K562 (cell line): ENCODE measurements around the gene CENPH. TPM values are rescaled to one million over a fixed set of nuclear protein-coding genes. Genes with fewer than 3 reads are reported as not detected.
"Not testable (repeated sequence)": the region's sequence is repeated elsewhere in the genome, so short reads cannot be mapped to it uniquely, and the experiment has no call there.

ENCODE experiments used
- ATAC-seq: fragments of 200-7000 bp; cut with Tn5 transposase; 3 replicates; pipeline ENCODE4 v1.9.1; 2020; ENCODE audit warnings: moderate library complexity
- BruUV-seq: library from RNA; stranded (reverse); fragments of 400-500 nt; replicated peaks from 2 replicates; lab custom pipeline; 2021; lab: Mats Ljungman, UMichigan
- CTCF ChIA-PET: fragments of 300-600 bp; formaldehyde crosslinking; extraction: SDS; loops from one replicate; lab custom pipeline; 2021; ENCODE audit warnings: low intra/inter-chr PET ratio; lab: Yijun Ruan, JAX
- POLR2A ChIA-PET: fragments of 300-600, 350-650 bp; sonication (Branson Sonifier 250); formaldehyde crosslinking; extraction: SDS; loops from one replicate; lab custom pipeline; 2021; ENCODE audit warnings: antibody characterized with exemption, inconsistent platforms; lab: Yijun Ruan, JAX
- DNase-seq, 4 experiments: peaks; one replicate each; pipeline versions ENCODE4 v3.0.0 to v3.0.0-alpha.2; 2011 to 2018; ENCODE audit warnings: low spot score in 3 of 4, mixed read lengths in 3 of 4; ENCODE audit errors: extremely low read depth in 1 of 4
- FAIRE-seq: peaks from 2 replicates; lab custom pipeline; 2011; peaks lifted over from hg19 to GRCh38; lab: Jason Lieb, UNC
- H2AFZ ChIP-seq: 2 replicates; pipeline ENCODE4 v1.6.0; 2011; ENCODE audit warnings: low read depth, low read length, control low read depth, inconsistent platforms
- H3K27ac ChIP-seq: fragments of 200-600 bp; 3 replicates; pipeline ENCODE4 v1.8.0; 2011; ENCODE audit warnings: low read depth, mild to moderate bottlenecking, control low read depth, inconsistent platforms, low read length, moderate library complexity, mixed read lengths; ENCODE audit errors: extremely low read depth
- H3K27me3 ChIP-seq, 2 experiments: fragments of 300-600 bp in 1 of 2; 2 replicates in 1 of 2; 3 replicates in 1 of 2; pipeline versions ENCODE4 v1.6.0 to v1.8.0; 2011; ENCODE audit warnings: inconsistent platforms in 2 of 2, low read length in 2 of 2, mild to moderate bottlenecking in 1 of 2, mixed read lengths in 1 of 2, moderate library complexity in 1 of 2; ENCODE audit not compliant: control insufficient read depth in 2 of 2, insufficient read depth in 2 of 2
- H3K36me3 ChIP-seq: fragments of 300-600 bp; 3 replicates; pipeline ENCODE4 v1.8.0; 2011; ENCODE audit warnings: mild to moderate bottlenecking, low read length, inconsistent platforms; ENCODE audit not compliant: control insufficient read depth, insufficient read depth
- H3K4me1 ChIP-seq, 2 experiments: fragments of 200-600 bp in 1 of 2; replicated peaks in 1 of 2; 2 replicates in 1 of 2; 3 replicates in 1 of 2; pipeline versions ENCODE4 v1.5.1 to v1.8.0; 2011; ENCODE audit warnings: inconsistent platforms in 2 of 2, low read length in 2 of 2, mild to moderate bottlenecking in 1 of 2, mixed read lengths in 1 of 2, moderate library complexity in 1 of 2; ENCODE audit not compliant: control insufficient read depth in 2 of 2, insufficient read depth in 2 of 2
- H3K4me2 ChIP-seq: 2 replicates; pipeline ENCODE4 v1.6.1; 2011; ENCODE audit warnings: low read length, control low read depth, inconsistent platforms, mixed read lengths; ENCODE audit not compliant: insufficient read depth
- H3K4me3 ChIP-seq: fragments of 200-600 bp; sonication (generic), shearing (Covaris generic); 2 replicates; pipeline ENCODE4 v1.5.1; 2016; ENCODE audit warnings: control low read depth, inconsistent platforms
- H3K79me2 ChIP-seq: fragments of 200-600 bp; 3 replicates; pipeline ENCODE4 v1.8.0; 2011; ENCODE audit warnings: low read length, inconsistent platforms; ENCODE audit not compliant: control insufficient read depth, insufficient read depth
- H3K9ac ChIP-seq, 2 experiments: 2 replicates each; pipeline versions ENCODE4 v1.6.0 to v1.6.1; 2011; ENCODE audit warnings: low read depth in 2 of 2, low read length in 2 of 2, control low read depth in 1 of 2, inconsistent platforms in 1 of 2, mild to moderate bottlenecking in 1 of 2, mixed read lengths in 1 of 2; ENCODE audit not compliant: insufficient read depth in 1 of 2
- H3K9me1 ChIP-seq: one replicate; pipeline ENCODE4 v1.6.0; 2011; ENCODE audit warnings: inconsistent platforms, mild to moderate bottlenecking, low read length, moderate library complexity; ENCODE audit not compliant: control insufficient read depth, insufficient read depth
- H3K9me3 ChIP-seq: replicated peaks from 2 replicates; pipeline ENCODE4 v1.5.1; 2011; ENCODE audit warnings: low read depth, low read length, inconsistent platforms; ENCODE audit not compliant: control insufficient read depth, insufficient read depth
- H4K20me1 ChIP-seq: replicated peaks from 2 replicates; pipeline ENCODE4 v1.6.1; 2011; ENCODE audit warnings: low read length, inconsistent platforms, mixed read lengths; ENCODE audit not compliant: control insufficient read depth, insufficient read depth
- SMAD4 ChIP-seq: fragments of 250-450 bp; sonication (Bioruptor Pico); conservative IDR thresholded peaks from 2 replicates; pipeline ENCODE4 v1.8.0; 2021; ENCODE audit warnings: inconsistent platforms, mild to moderate bottlenecking, moderate library complexity
- WGBS: fragments of 100-300 bp; shearing (Covaris generic); methylation state at CpG from one replicate; pipeline ENCODE4 v1.1.6; 2016; ENCODE audit warnings: low coverage, mixed read lengths; ENCODE audit not compliant: insufficient coverage; ENCODE audit errors: missing lambda C conversion rate; 5-methylcytosine and 5-hydroxymethylcytosine counted together
- in situ Hi-C: fragments of 300-500 bp; cut with MboI; formaldehyde crosslinking; loops from 4 replicates; pipeline ENCODE4 v1.15.0; 2018; ENCODE audit warnings: inconsistent platforms, mixed read lengths
- intact Hi-C: fragments of 100-400 bp; cut with micrococcal nuclease; formaldehyde crosslinking; loops from 2 replicates; pipeline ENCODE4 v1.14.2; 2022
- polyA plus RNA-seq, 8 experiments: library from polyadenylated mRNA; depleted of rRNA in 4 of 8; stranded (reverse) in 5 of 8; unstranded in 3 of 8; fragments of >200 nt; fragmentation: Nextera tagmentation in 2 of 8; fragmentation: Illumina TruSeq in 1 of 8; extraction: Ambion mirVana in 2 of 8; extraction: Trizol in 1 of 8; gene quantifications; 2 replicates each; pipeline versions ENCODE4 v1.2.1 to v1.2.3, GENCODE V29; 2011 to 2014; ENCODE audit warnings: inconsistent platforms in 1 of 8, missing spikeins in 1 of 8
- total RNA-seq, 7 experiments: library from RNA; depleted of rRNA in 6 of 7; stranded (reverse); fragments of >200 nt in 6 of 7; fragmentation: Illumina TruSeq in 2 of 7; extraction: Trizol in 2 of 7; gene quantifications; 2 replicates each; pipeline versions ENCODE4 v1.2.1 to v1.2.3, GENCODE V29; 2011 to 2021; ENCODE audit warnings: low replicate concordance in 1 of 7
- TF ChIP-seq, protein P1 (sequence below): sonication (generic); formaldehyde crosslinking; IDR thresholded peaks from 2 replicates; pipeline ENCODE4 v1.8.1; 2023; ENCODE audit warnings: mild to moderate bottlenecking, missing genetic modification reagents
- TF ChIP-seq, protein P2 (sequence below): sonication (generic); formaldehyde crosslinking; IDR thresholded peaks from 2 replicates; pipeline ENCODE4 v1.9.0; 2022; ENCODE audit warnings: mild to moderate bottlenecking, missing genetic modification reagents
- TF ChIP-seq, protein P3 (sequence below): sonication (generic); formaldehyde crosslinking; IDR thresholded peaks from 2 replicates; pipeline ENCODE4 v1.8.0; 2022; ENCODE audit warnings: missing genetic modification reagents, mild to moderate bottlenecking, moderate library complexity, borderline replicate concordance

CENPH gene
- total and polyA plus RNA-seq, 9 of the 15 experiments (the other 6 are each of a cell fraction or from before 2014, with no cell fraction given): 10.5 to 124 (median 74.9) TPM

DNA sequence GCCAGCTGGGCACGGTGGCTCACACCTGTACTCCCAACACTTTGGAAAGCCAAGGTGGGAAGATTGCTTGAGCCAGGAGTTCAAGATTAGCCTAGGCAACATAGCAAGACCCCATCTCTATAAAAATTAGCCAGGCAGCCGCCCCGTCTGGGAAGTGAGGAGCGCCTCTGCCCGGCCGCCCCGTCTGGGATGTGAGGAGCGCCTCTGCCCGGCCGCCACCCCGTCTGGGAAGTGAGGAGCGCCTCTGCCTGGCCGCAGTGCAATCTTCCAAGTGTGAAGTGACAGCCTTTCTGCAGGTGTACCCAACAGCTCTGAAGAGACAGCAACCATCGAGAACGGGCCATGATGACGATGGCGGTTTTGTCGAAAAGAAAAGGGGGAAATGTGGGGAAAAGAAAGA, 31.0 kb downstream of the CENPH start:
- POLR2A ChIA-PET, in situ Hi-C loops, DNase-seq, BruUV-seq, H3K9me3 ChIP-seq, intact Hi-C loops, H3K27me3 ChIP-seq, H4K20me1 ChIP-seq, H3K9ac ChIP-seq, FAIRE-seq, H3K4me2 ChIP-seq, H2AFZ ChIP-seq, H3K27ac ChIP-seq, H3K9me1 ChIP-seq, ATAC-seq, CTCF ChIA-PET, H3K4me3 ChIP-seq: not testable (repeated sequence)
- 84% methylated on average over 12 of the region's 18 CpGs for WGBS
- Histone ChIP-seq H3K79me2 (peaks cover 58% of the 10 kb centered on the region), H3K4me1 (peaks cover 4 to 13% of the 10 kb centered on the region in 2 experiments; a peak in 4 of 5 replicates), H3K36me3 (peaks cover 25% of the 10 kb centered on the region; the same call in 1 of the 3 replicates)
- TF ChIP-seq, protein P1, sequence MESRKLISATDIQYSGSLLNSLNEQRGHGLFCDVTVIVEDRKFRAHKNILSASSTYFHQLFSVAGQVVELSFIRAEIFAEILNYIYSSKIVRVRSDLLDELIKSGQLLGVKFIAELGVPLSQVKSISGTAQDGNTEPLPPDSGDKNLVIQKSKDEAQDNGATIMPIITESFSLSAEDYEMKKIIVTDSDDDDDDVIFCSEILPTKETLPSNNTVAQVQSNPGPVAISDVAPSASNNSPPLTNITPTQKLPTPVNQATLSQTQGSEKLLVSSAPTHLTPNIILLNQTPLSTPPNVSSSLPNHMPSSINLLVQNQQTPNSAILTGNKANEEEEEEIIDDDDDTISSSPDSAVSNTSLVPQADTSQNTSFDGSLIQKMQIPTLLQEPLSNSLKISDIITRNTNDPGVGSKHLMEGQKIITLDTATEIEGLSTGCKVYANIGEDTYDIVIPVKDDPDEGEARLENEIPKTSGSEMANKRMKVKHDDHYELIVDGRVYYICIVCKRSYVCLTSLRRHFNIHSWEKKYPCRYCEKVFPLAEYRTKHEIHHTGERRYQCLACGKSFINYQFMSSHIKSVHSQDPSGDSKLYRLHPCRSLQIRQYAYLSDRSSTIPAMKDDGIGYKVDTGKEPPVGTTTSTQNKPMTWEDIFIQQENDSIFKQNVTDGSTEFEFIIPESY (CRISPR knock-in tag): peak; percentile 86
- TF ChIP-seq, protein P2, sequence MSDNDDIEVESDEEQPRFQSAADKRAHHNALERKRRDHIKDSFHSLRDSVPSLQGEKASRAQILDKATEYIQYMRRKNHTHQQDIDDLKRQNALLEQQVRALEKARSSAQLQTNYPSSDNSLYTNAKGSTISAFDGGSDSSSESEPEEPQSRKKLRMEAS (CRISPR knock-in tag): 0 out of 2 replicates have a peak, but pooled peaks have one; percentile 10
- TF ChIP-seq, protein P3, sequence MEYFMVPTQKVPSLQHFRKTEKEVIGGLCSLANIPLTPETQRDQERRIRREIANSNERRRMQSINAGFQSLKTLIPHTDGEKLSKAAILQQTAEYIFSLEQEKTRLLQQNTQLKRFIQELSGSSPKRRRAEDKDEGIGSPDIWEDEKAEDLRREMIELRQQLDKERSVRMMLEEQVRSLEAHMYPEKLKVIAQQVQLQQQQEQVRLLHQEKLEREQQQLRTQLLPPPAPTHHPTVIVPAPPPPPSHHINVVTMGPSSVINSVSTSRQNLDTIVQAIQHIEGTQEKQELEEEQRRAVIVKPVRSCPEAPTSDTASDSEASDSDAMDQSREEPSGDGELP (CRISPR knock-in tag): 0 out of 2 replicates have a peak, but pooled peaks have one; percentile 18
- peak; percentile 92 for TF ChIP-seq SMAD4 (CRISPR knock-in tag)
